GM18951 (cell line): Measurements from ENCODE around the gene PALB2.

Experiments used
- POLR2A ChIP-seq: IDR thresholded peaks from 4 replicates; pipeline ENCODE4 v1.6.1; 2011; ENCODE audit warnings: mild to moderate bottlenecking; ENCODE audit not compliant: insufficient read length, insufficient read depth; ENCODE audit errors: extremely low read depth
- in situ Hi-C: fragments of 300-500 bp; cut with MboI; formaldehyde crosslinking; loops from one replicate; pipeline ENCODE4 v1.12.0; 2022; ENCODE audit warnings: low sequenced_read_pairs, mixed read lengths, inconsistent platforms; ENCODE audit not compliant: unreplicated experiment

The PALB2 gene

DNA sequence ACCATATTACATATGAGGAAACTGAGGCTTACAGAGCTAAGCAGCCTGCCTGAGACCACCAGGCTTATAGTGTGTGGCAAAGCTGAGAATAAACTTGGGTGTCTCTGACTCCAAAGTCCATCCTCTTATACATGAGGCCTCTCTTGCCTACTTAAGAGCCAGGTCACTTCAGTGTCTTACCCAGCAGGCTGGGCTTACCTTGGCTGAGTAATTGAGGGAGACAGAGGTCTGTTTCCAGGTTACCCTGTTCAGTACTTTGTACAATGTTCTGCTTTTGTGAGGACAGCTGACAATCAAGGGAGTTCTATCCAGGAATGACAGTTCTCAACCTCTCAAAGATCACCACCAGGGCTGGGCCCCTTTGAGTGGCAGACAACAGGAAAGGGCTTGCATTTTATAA lies 59.3 kb downstream of the PALB2 start:
- in situ Hi-C loops = no loop called here
- TF ChIP-seq POLR2A = no peak

DNA sequence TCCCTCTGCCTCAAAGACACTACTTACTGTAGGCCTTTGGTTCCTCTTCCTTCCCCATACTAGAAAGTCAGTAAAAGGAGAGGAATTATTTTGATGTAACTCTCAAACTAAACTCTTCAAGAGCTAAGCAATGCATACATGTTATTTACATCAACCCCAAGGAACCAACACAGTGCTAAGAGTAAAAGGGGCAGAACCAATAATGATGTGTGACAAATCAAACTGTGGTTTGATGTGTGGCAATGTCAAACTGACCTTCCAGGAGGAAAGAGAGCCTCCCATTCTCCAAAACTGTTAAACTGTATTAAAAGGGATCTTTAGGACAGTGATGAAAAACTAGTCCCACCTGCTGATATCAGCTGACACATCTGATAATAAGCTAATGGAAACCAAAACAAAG lies 60.7 kb downstream of the PALB2 start:
- TF ChIP-seq POLR2A = no peak
- in situ Hi-C loops = no loop called here

DNA sequence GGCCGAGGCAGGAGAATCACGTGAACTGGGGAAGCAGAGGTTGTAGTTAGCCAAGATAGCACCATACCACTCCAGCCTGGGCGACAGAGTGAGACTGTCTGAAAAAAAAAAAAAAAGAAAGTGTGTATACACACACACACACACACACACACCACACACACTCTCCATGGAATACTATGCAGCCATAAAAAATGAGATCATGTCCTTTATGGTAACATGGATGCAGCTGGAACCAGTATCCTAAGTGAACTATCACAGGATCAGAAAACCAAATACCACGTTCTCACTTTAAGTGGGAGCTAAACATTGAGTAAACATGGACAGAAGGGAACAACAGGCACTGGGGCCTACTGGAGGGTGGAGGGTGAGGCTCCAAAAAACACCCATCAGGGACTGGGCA lies 61.7 kb downstream of the PALB2 start:
- no peak for TF ChIP-seq POLR2A
- in situ Hi-C loops = no loop called here

DNA sequence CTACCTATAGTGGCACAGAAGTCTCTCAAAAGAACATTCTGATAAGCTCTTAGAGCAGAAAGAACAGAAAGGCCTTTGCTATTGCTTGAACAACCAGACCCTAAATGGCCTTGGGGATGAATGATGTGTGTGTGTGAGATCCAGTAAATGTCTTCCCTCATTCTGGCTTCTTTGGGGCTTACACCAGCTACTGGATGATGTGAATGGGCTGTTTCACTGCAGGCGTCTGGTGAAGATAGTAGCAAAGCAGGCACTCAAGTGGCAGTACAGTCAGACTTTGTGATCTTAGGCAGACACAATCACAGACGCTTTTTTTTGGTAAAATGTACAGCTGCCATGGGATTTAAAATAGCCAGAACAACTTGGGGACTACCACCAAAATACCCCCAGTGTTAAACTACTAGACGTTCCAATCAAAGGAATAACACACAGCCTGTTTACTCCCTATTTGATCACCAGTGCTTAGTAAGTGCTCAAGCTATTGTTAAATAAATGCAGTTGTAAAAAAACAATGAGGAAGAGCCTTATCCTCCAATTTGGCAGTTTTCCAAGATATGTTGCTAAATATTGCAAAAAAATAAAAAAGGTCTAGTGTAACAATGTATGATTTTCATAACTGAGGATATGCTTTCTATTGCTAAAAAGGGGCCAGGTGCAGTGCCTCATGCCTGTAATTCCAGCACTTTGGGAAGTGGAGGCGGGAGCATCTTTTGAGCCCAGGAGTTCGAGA lies 62.8 kb downstream of the PALB2 start:
- no peak for TF ChIP-seq POLR2A
- in situ Hi-C loops = no loop called here

DNA sequence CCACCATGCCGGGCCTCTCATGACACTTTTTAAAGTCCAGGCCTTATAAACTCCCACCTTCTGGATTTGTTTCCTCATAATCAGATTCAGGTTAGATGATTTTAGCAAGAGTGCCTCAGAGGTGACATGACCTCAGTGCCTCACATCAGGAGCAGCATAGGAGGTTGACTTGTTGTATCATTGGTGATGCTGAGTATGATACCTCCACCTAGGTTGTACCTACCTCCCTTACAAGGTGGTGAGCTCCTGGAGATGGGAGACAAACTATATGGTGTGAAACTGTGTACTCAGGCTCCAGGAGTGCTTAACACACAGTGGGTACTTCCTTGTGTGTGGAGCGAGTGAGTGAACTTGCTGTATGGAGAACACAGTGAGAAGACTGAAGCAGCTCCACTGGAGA lies 63.6 kb downstream of the PALB2 start:
- in situ Hi-C loops = no loop called here
- no peak for TF ChIP-seq POLR2A

DNA sequence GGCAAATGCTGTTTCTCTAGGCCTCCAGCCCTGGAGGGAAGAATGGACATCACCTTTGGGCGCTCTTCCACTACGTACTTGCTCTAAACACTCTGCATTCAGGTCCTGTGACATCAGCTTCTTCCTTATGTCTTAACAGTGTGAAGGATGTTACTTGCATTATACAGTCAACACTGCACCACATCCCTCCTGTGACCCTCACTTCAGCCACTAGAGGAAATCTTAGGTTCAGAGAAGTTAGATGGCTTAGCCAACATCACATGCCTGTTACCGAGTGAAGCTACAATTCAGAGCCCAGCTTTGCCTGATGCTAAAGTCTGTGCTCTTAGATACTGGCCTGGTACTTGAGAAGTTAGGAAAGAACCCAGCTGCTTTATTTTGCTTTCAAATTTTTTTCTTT lies 65.3 kb downstream of the PALB2 start:
- in situ Hi-C loops = no loop called here
- TF ChIP-seq POLR2A = no peak

DNA sequence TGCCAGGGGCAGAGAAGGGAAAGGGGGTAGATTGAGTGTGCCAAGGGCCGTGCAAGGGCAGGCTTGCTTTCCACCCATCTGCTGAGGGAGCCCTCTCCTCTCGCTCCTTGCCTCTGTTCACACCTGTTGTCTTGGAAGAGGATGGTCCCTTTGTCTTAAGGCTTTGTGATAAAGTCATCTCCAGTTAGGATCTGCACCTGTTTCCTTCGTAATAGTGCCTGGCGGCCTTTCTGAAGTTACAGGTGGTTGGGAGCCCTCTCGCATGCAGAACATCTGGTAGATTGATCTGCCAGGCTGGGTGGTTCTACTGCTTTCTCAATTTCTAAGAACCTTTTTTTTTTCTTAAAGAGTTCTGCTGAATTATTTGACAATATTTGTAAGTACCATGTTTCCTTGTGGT lies 67.3 kb downstream of the PALB2 start:
- TF ChIP-seq POLR2A = no peak
- in situ Hi-C loops = no loop called here

DNA sequence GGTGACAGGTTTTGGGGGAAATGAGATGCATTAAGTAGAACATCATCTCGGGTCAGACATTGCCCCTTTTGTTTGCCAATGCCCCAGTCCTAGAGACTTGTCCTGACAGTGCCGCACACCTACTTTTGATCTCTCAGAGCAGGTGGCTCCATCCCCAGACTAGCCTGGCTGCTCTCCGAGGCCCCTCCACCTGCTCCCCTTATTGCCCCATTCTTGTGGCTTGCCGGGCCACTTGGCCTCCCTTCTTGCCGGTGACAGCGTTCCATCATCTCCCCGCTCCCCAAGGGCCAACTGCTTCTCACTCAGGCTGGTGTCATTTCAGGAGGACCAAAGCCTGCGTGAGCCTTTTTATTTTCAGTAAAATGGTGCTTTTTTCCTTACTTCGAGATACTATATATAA lies 68.7 kb downstream of the PALB2 start:
- in situ Hi-C loops = no loop called here
- TF ChIP-seq POLR2A = no peak

DNA sequence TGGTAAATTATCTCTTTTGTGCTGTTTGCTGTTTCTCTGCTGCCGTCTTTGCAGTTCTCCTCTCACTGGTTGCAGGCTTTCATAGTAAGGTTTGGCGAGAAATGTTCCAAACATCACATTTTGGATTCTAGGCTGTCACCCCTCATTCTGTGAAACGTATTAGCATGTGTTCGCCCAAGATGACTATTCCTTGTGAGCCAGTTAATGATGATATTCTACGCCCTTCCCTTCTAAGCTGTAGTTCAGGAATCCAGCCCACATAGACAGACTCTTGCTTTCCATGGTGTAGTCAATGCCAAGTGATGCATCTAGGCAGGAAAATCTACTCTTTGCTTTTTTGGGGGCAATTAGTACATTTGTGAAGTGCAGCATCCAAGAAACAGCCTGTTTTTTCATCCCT lies 69.2 kb downstream of the PALB2 start:
- in situ Hi-C loops = no loop called here
- TF ChIP-seq POLR2A = no peak

DNA sequence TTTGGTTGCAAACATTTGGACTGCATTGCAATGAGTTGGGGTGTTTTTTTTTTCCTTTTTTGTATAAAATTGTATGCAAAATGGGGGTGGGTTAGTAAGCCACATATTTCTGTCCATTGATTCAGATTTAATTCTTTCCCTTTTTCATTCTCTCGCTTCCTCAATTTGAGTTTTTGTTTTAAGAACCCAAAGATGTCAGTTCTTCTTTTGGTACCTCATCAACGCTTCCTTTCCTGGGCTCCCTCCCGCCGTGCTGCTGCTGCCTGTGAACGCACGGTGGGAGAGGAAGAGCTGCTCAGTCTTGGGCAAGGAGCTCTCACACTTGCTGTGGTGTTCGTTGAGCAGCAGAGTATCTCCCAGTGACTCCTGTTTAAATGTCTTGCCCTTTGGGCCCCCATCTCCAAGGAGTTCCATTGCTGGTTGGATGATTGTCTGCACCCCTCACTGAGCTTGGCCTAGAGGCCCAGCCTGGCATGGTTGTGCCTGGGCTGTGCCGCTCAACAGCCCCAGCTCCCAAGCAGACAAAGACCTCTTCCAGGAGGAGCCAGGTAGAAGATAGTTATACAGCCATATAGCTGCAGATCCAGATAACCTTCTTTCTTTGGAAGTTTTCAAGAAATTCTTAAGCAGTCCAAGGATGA lies 70.0 kb downstream of the PALB2 start:
- in situ Hi-C loops = no loop called here
- no peak for TF ChIP-seq POLR2A

DNA sequence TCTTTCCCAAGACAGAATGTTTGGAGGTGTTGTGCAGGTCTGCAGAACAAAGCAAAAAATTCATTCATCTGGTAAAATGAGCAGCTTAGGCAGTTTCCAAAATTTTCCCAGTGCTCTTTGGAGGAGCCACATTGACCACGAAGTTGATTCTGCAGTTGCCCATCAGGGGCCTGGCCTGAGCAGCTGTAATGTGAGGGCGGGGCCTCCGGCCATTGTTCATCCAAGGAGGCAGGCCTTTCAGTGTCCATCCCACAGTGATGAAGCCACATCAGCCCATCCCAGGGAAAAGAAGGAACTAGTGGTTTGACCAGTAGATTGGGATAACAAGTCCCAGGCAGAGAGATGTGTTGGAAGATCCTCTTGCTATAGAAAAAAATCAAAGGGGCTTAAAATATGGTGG lies 73.5 kb downstream of the PALB2 start:
- no peak for TF ChIP-seq POLR2A
- in situ Hi-C loops = no loop called here

DNA sequence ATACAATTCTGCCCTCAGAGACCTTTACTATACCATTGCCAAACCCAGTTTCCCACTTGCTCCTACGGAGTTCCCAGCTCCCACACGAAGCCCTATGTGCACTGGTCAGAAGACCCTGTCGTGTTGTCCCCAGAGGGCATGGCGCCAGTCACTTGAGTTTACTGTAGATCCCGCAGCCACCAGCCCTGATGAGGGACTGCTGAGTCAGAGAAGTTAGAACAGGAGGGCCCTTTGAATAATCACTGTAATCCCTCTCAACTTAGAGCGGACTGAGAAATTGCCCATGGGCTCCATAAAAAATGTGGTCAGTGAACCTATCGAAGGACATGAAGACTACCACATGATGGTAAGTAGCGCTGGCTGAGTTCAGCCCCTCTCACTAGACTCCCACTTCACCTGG lies 74.4 kb downstream of the PALB2 start:
- no peak for TF ChIP-seq POLR2A
- in situ Hi-C loops = no loop called here

DNA sequence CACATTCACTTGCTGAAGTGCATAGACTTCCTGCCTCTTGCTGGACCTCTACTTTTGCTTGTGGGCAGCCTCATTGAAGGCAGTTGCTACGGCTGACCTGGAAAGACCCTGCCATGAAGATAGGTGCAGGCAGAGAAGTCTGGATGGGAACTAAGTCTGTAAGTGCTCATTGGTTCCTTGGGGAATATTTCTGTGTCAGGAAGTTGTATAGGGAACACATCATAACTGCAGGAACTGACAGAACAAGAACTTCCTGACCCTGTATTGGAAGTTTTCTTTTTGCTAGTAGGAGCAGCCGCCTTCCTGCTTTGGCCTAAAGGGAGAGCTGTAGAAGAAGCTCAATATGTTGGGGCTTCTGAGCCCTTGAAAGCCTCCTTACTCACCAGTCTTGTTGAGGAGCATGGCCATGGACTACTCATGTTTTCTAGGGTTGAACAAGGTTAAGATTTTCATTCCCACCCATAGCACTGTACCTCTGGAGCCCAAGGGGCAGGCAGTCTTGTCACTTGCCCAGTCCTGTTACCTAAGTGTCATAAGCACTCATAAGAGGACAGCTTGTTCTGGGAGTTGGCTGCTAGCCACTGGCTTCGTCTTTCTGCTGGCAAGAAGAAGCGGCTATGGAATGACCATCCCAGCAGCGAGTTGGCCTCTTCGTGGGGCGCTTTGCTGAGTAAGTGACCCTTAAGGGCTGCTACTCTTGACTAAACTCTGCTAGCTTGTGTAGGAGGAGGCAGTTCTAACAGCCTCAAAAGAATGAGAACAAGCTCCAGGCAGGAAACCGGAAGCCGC lies 76.3 kb downstream of the PALB2 start:
- in situ Hi-C loops = no loop called here
- TF ChIP-seq POLR2A = no peak

DNA sequence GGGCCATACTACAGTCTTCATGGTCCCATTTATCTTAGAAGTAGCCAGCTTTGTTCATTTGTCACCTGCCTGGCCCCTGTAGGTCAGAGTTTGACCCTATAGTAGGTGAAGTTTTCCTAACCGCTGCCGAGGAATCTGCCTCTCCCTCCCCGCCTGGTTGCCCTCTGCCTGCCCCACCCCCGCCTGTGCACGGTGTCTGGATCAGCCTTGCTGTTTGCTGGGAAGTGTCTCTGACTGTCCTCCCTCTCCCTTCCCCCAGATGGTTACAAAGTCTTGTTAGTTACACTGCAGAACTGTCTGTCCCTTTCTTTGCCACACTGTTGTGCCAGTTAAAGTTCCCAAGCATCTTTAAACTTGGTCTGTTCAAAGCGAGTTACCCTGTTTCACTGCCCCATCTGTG lies 77.9 kb downstream of the PALB2 start:
- TF ChIP-seq POLR2A = no peak
- in situ Hi-C loops = no loop called here
